ENCODE data around the gene EXOC6B.

DNA sequence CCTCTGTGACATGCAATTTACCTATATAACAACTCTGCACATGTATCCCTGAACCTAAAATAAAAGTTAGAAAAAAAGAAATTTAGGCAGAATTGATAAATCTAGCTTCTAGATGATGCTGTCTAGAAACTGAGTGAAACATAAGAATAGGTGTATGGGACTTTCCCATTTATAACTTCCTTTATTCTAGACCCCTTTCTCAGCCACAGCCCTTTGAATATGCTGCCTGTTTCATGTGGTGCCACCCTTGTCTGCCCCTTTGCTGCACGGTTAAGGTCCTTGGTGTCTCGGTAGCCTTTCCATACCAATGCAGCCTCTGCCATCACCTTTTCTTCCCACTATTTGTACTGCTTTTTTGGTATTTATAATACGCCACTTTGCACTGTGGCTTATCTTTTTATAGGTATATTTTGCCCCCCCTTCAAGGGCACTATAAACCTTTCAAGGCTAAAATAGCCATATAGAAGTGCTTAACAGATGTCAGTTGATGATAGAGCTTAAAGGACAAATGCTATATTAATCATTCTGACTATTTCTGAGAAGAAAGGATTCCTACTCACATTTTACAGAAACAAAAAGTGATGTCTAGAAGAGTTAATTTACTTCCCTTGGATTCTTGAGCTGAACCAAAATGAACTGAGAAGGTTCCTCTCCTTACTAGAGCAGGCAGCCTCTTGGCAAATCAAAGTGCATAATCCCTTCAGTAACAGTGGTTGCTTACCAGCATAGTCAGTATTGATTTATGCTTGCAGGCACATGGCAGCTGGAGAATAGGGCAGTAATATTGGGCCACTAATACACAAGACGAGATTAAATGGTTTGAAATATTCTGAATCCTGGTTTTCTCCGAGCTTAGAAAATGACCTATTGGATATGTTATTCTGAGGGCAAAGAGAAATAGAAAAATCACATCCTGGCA is 590.1 kb downstream of the EXOC6B start:
- TF ChIP-seq POLR2A (IDR thresholded peaks at IDR 0.05) (no peak), POLR2AphosphoS5 (IDR thresholded peaks at IDR 0.05) (no peak)
- TF ChIP-seq, protein P1, sequence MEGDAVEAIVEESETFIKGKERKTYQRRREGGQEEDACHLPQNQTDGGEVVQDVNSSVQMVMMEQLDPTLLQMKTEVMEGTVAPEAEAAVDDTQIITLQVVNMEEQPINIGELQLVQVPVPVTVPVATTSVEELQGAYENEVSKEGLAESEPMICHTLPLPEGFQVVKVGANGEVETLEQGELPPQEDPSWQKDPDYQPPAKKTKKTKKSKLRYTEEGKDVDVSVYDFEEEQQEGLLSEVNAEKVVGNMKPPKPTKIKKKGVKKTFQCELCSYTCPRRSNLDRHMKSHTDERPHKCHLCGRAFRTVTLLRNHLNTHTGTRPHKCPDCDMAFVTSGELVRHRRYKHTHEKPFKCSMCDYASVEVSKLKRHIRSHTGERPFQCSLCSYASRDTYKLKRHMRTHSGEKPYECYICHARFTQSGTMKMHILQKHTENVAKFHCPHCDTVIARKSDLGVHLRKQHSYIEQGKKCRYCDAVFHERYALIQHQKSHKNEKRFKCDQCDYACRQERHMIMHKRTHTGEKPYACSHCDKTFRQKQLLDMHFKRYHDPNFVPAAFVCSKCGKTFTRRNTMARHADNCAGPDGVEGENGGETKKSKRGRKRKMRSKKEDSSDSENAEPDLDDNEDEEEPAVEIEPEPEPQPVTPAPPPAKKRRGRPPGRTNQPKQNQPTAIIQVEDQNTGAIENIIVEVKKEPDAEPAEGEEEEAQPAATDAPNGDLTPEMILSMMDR (IDR thresholded peaks at IDR 0.05) = no peak

Measured in prostate gland (tissue), 2 donors.